Coronary artery (tissue), 2 donors: ENCODE measurements around the gene PCP2.

Experiments
- DNase-seq: peaks from one replicate; pipeline ENCODE4 v3.0.0-alpha.2; 2017; ENCODE audit warnings: low spot score
- H3K27ac ChIP-seq, 2 donors: fragments of 200-600 bp; sonication (generic); one replicate each; pipeline ENCODE4 v1.5.1; 2016 to 2019
- H3K4me3 ChIP-seq: fragments of 200-600 bp; sonication (generic); 2 replicates; pipeline ENCODE4 v1.5.1; 2016; ENCODE audit warnings: mild to moderate bottlenecking, moderate library complexity
- TF ChIP-seq, protein P1 (sequence below): fragments of 200-600 bp; sonication (generic); IDR thresholded peaks from one replicate; pipeline ENCODE4 v1.5.1; 2019; ENCODE audit warnings: antibody characterized with exemption

PCP2 gene

DNA sequence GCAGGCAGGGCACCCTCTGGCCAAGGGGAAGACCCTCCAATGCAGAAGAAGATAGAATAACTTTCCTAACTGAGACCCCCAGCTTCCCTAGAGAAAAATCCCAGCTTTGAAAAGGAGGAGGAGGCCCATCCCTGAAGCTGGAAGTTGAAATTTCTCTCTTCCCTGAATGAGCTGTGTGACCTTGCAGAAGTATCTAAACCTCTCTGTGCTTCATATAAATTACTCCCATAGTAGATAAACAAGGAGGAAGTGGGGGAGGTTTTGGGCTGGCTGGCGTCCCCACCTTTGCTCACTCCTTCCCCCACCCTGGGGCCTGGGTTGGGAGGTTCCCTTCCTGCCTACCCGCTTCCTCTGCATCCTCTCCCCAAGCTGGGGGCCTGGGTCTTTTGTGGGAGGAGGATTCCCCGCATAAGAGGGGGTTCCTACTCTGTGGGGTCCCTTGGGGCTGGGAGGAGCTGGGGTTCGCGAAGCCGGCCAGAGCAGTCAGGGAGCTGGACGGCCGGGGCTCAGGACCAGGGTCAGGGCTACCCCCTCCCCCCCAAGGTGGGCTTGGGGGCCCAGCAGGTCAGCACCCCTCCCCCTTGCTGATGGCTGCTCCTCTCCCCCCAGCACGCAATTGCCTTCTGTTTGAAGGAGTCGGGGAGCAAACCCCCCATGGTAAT, 26.2 kb downstream of the PCP2 start:
- H3K4me3 ChIP-seq: no peak overlapping the region
- DNase-seq: no peak

DNA sequence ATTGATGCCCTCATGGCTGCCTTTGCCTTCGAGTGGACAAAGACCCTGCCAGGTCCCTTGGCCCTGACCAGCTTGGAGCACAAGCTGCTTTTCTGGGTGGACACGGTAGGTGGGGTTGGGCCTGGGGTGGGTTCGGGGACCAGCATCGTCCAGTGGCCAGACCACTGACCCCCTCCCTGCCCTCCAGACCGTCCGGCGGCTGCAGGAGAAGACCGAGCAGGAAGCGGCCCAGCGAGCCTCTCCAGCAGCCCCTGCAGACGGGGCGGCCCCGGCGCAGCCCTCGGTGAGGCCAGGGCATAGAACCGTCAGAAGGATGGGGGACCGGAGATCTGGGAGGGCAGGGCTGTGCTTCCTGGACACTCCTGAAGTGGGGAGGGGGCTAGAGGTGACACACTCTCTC, 27.2 kb downstream of the PCP2 start:
- no peak for DNase-seq
- no peak overlapping the region for H3K27ac ChIP-seq
- TF ChIP-seq, protein P1, sequence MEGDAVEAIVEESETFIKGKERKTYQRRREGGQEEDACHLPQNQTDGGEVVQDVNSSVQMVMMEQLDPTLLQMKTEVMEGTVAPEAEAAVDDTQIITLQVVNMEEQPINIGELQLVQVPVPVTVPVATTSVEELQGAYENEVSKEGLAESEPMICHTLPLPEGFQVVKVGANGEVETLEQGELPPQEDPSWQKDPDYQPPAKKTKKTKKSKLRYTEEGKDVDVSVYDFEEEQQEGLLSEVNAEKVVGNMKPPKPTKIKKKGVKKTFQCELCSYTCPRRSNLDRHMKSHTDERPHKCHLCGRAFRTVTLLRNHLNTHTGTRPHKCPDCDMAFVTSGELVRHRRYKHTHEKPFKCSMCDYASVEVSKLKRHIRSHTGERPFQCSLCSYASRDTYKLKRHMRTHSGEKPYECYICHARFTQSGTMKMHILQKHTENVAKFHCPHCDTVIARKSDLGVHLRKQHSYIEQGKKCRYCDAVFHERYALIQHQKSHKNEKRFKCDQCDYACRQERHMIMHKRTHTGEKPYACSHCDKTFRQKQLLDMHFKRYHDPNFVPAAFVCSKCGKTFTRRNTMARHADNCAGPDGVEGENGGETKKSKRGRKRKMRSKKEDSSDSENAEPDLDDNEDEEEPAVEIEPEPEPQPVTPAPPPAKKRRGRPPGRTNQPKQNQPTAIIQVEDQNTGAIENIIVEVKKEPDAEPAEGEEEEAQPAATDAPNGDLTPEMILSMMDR: no peak
- no peak overlapping the region for H3K4me3 ChIP-seq

More for the DNA sequence above, 26.2 kb downstream of the PCP2 start:
- TF ChIP-seq, protein P1: no peak
- no peak overlapping the region for H3K27ac ChIP-seq

DNA sequence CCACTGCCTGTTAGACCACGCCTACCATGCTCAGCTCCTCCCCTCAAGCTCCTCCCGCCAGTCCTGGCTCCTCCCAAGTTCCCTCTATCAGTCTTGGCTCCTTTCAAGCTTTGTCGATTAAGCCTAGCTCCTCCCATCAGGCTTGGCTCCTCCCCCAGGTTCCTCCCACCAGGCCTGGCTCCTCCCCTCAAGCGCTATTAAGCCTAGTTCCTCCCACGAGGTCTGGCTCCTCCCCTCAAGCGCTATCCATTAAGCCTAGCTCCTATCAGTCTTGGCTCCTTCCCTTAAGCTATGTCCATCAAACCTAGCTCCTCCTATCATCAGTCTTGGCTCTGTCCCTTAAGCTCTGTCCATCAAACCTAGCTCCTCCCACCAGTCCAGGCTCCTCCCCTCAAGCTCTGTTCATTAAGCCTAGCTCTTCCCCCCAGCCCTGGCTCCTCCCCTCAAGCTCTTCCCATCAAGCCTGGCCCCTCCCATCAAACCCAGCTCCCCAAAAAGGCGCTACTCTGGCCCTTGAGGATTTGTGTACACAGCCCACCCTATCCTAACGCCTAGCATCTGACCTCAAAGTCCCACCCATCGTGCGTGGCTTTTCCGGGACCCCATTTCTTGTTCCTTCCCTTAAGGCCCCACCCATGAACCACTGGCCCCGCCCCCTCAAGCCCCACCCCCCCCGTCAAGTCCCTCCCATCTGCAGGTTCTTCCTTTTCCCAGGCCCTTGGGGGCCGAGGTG, 27.9 kb downstream of the PCP2 start:
- no peak for DNase-seq
- Histone ChIP-seq H3K4me3 (no peak overlapping the region), H3K27ac (no peak overlapping the region)
- TF ChIP-seq, protein P1: no peak

DNA sequence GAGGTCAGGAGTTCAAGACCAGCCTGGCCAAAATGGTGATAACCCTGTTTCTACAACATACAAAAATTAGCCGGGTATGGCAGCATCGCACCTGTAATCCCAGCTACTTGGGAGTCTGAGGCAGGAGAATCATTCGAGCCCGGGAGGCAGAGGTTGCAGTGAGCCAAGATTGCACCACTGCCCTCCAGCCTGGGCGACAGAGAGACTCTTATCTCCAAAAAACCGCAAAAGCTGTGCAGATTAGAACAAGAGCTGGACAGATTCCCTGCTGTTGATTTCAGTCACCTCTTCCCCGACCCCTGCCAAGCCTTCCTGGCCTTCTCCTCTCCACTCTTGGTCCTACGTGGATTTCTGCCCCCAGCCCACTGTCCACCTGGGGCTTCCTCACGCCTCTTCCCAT, 29.6 kb downstream of the PCP2 start:
- Histone ChIP-seq H3K27ac (no peak overlapping the region), H3K4me3 (no peak overlapping the region)
- TF ChIP-seq, protein P1: no peak
- no peak for DNase-seq

DNA sequence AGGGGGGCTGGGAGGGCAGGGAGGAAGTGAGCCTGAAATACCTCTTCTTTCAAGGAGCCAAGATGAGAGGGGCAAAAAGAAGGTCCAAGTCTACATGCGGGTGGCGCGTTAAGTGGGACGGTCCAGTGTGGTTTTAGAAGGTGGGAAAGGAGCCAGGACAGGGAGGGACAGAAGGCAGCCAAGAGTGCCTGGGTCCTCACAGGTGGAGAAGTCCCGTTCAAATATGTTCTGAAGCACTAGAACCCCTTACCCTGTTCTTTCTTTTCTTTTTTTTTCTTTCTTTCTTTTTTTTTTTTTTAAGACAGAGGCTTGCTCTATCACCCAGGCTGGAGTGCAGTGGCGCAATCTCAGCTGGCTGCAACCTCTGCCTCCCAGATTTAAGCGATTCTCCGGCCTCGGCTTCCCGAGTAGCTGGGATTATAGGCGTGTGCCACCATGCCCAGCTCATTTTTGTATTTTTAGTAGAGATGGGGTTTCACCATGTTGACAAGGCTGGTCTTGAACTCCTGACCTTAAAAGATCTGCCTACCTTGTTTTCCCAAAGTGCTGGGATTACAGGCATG, 30.5 kb downstream of the PCP2 start:
- Histone ChIP-seq H3K27ac (no peak overlapping the region), H3K4me3 (no peak overlapping the region)
- DNase-seq: no peak
- TF ChIP-seq, protein P1: no peak

DNA sequence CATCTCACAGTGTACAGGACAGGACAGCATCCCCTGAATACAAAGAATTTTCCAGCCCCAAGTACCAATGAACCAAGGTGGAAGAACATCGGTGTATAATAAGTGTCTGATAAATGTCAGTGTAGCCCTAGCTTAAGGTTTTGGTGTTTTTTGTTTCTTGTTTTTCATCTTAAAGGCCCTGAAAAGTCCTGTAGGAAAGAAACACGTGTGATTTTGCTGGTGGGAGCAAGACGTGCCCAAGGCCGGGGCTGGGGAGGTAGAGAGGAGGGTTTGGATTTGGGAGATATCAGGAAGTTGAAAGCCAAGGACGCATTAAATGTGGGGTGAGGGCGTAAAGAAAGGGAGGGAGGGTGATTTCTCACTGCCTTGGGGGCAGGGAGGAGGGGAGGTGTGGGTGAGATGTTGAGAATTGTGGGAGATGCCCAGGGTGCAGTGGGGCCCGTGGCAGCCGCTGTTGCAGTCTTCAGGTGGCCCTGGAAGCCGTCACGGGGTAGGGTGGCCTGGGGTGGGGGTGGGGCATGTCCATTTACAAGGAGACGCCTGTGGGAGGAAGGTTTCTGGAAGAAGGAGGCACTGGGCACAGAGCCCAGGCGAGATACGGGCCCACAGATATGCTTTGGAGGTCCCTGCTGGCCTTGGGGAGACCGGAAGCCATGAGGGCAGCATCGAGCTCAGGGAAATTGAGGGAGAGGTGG, 31.1 kb downstream of the PCP2 start:
- DNase-seq: no peak

More for the DNA sequence above, 31.1 kb downstream of the PCP2 start:
- TF ChIP-seq, protein P1: no peak
- Histone ChIP-seq H3K4me3 (no peak overlapping the region), H3K27ac (no peak overlapping the region)
